K562 (cell line): ENCODE data around the gene PRPF6. TPM values are rescaled to one million over a fixed set of nuclear protein-coding genes. Genes with fewer than 3 reads are reported as not detected.

Experiments
- ATAC-seq: fragments of 200-7000 bp; cut with Tn5 transposase; 3 replicates; pipeline ENCODE4 v1.9.1; 2020; ENCODE audit warnings: moderate library complexity
- BruUV-seq: library from RNA; stranded (reverse); fragments of 400-500 nt; replicated peaks from 2 replicates; lab custom pipeline; 2021; lab: Mats Ljungman, UMichigan
- CTCF ChIA-PET: fragments of 300-600 bp; formaldehyde crosslinking; extraction: SDS; loops from one replicate; lab custom pipeline; 2021; ENCODE audit warnings: low intra/inter-chr PET ratio; lab: Yijun Ruan, JAX
- POLR2A ChIA-PET: fragments of 300-600, 350-650 bp; sonication (Branson Sonifier 250); formaldehyde crosslinking; extraction: SDS; loops from one replicate; lab custom pipeline; 2021; ENCODE audit warnings: antibody characterized with exemption, inconsistent platforms; lab: Yijun Ruan, JAX
- DNase-seq, 4 experiments: peaks; one replicate each; pipeline versions ENCODE4 v3.0.0 to v3.0.0-alpha.2; 2011 to 2018; ENCODE audit warnings: low spot score in 3 of 4, mixed read lengths in 3 of 4; ENCODE audit errors: extremely low read depth in 1 of 4
- FAIRE-seq: peaks from 2 replicates; lab custom pipeline; 2011; peaks lifted over from hg19 to GRCh38; lab: Jason Lieb, UNC
- H2AFZ ChIP-seq: 2 replicates; pipeline ENCODE4 v1.6.0; 2011; ENCODE audit warnings: low read depth, low read length, control low read depth, inconsistent platforms
- H3K27ac ChIP-seq: fragments of 200-600 bp; 3 replicates; pipeline ENCODE4 v1.8.0; 2011; ENCODE audit warnings: low read depth, mild to moderate bottlenecking, control low read depth, inconsistent platforms, low read length, moderate library complexity, mixed read lengths; ENCODE audit errors: extremely low read depth
- H3K27me3 ChIP-seq, 2 experiments: fragments of 300-600 bp in 1 of 2; 2 replicates in 1 of 2; 3 replicates in 1 of 2; pipeline versions ENCODE4 v1.6.0 to v1.8.0; 2011; ENCODE audit warnings: inconsistent platforms in 2 of 2, low read length in 2 of 2, mild to moderate bottlenecking in 1 of 2, mixed read lengths in 1 of 2, moderate library complexity in 1 of 2; ENCODE audit not compliant: control insufficient read depth in 2 of 2, insufficient read depth in 2 of 2
- H3K36me3 ChIP-seq: fragments of 300-600 bp; 3 replicates; pipeline ENCODE4 v1.8.0; 2011; ENCODE audit warnings: mild to moderate bottlenecking, low read length, inconsistent platforms; ENCODE audit not compliant: control insufficient read depth, insufficient read depth
- H3K4me1 ChIP-seq, 2 experiments: fragments of 200-600 bp in 1 of 2; replicated peaks in 1 of 2; 2 replicates in 1 of 2; 3 replicates in 1 of 2; pipeline versions ENCODE4 v1.5.1 to v1.8.0; 2011; ENCODE audit warnings: inconsistent platforms in 2 of 2, low read length in 2 of 2, mild to moderate bottlenecking in 1 of 2, mixed read lengths in 1 of 2, moderate library complexity in 1 of 2; ENCODE audit not compliant: control insufficient read depth in 2 of 2, insufficient read depth in 2 of 2
- H3K4me2 ChIP-seq: 2 replicates; pipeline ENCODE4 v1.6.1; 2011; ENCODE audit warnings: low read length, control low read depth, inconsistent platforms, mixed read lengths; ENCODE audit not compliant: insufficient read depth
- H3K4me3 ChIP-seq: fragments of 200-600 bp; sonication (generic), shearing (Covaris generic); 2 replicates; pipeline ENCODE4 v1.5.1; 2016; ENCODE audit warnings: control low read depth, inconsistent platforms
- H3K79me2 ChIP-seq: fragments of 200-600 bp; 3 replicates; pipeline ENCODE4 v1.8.0; 2011; ENCODE audit warnings: low read length, inconsistent platforms; ENCODE audit not compliant: control insufficient read depth, insufficient read depth
- H3K9ac ChIP-seq, 2 experiments: 2 replicates each; pipeline versions ENCODE4 v1.6.0 to v1.6.1; 2011; ENCODE audit warnings: low read depth in 2 of 2, low read length in 2 of 2, control low read depth in 1 of 2, inconsistent platforms in 1 of 2, mild to moderate bottlenecking in 1 of 2, mixed read lengths in 1 of 2; ENCODE audit not compliant: insufficient read depth in 1 of 2
- H3K9me1 ChIP-seq: one replicate; pipeline ENCODE4 v1.6.0; 2011; ENCODE audit warnings: inconsistent platforms, mild to moderate bottlenecking, low read length, moderate library complexity; ENCODE audit not compliant: control insufficient read depth, insufficient read depth
- H3K9me3 ChIP-seq: replicated peaks from 2 replicates; pipeline ENCODE4 v1.5.1; 2011; ENCODE audit warnings: low read depth, low read length, inconsistent platforms; ENCODE audit not compliant: control insufficient read depth, insufficient read depth
- H4K20me1 ChIP-seq: replicated peaks from 2 replicates; pipeline ENCODE4 v1.6.1; 2011; ENCODE audit warnings: low read length, inconsistent platforms, mixed read lengths; ENCODE audit not compliant: control insufficient read depth, insufficient read depth
- CEBPG ChIP-seq, 3 experiments: fragments of 200-800 bp in 1 of 3; sonication (Bioruptor generic) in 1 of 3; sonication (generic) in 1 of 3; formaldehyde crosslinking in 1 of 3; IDR thresholded peaks in 2 of 3; conservative IDR thresholded peaks in 1 of 3; 2 replicates each; pipeline versions ENCODE4 v1.6.1 to v1.8.0; 2016 to 2022; ENCODE audit warnings: missing compliant biosample characterization in 2 of 3, missing genetic modification characterization in 2 of 3, mild to moderate bottlenecking in 1 of 3, missing genetic modification reagents in 1 of 3
- ELF2 ChIP-seq: fragments of 250-450 bp; sonication (Bioruptor Pico); IDR thresholded peaks from 2 replicates; pipeline ENCODE4 v1.5.0; 2021; ENCODE audit warnings: mild to moderate bottlenecking
- POLR2AphosphoS5 ChIP-seq: IDR thresholded peaks from 2 replicates; pipeline ENCODE4 v1.6.1; 2011; ENCODE audit warnings: mild to moderate bottlenecking, low read depth, low read length, moderate library complexity; ENCODE audit not compliant: control insufficient read depth, insufficient read depth
- RBM22 ChIP-seq: fragments of 200-400 bp; formaldehyde crosslinking; IDR thresholded peaks from 2 replicates; pipeline ENCODE4 v1.6.1; 2018; ENCODE audit warnings: low read length, low read depth; ENCODE audit not compliant: poor library complexity, severe bottlenecking
- TSHZ1 ChIP-seq: fragments of 250-450 bp; sonication (Bioruptor Pico); IDR thresholded peaks from 2 replicates; pipeline ENCODE4 v1.4.0; 2020; ENCODE audit warnings: mild to moderate bottlenecking, moderate library complexity
- ZBTB7A ChIP-seq: IDR thresholded peaks from 2 replicates; pipeline ENCODE4 v1.6.1; 2011; ENCODE audit warnings: low read depth, mild to moderate bottlenecking, low read length, moderate library complexity, borderline replicate concordance; ENCODE audit not compliant: control insufficient read depth
- ZNF253 ChIP-seq: fragments of 250-450 bp; sonication (Bioruptor Pico); conservative IDR thresholded peaks from 2 replicates; pipeline ENCODE4 v1.6.1; 2021; ENCODE audit warnings: mild to moderate bottlenecking
- WGBS: fragments of 100-300 bp; shearing (Covaris generic); methylation state at CpG from one replicate; pipeline ENCODE4 v1.1.6; 2016; ENCODE audit warnings: low coverage, mixed read lengths; ENCODE audit not compliant: insufficient coverage; ENCODE audit errors: missing lambda C conversion rate; 5-methylcytosine and 5-hydroxymethylcytosine counted together
- in situ Hi-C: fragments of 300-500 bp; cut with MboI; formaldehyde crosslinking; loops from 4 replicates; pipeline ENCODE4 v1.15.0; 2018; ENCODE audit warnings: inconsistent platforms, mixed read lengths
- intact Hi-C: fragments of 100-400 bp; cut with micrococcal nuclease; formaldehyde crosslinking; loops from 2 replicates; pipeline ENCODE4 v1.14.2; 2022
- polyA plus RNA-seq, 8 experiments: library from polyadenylated mRNA; depleted of rRNA in 4 of 8; stranded (reverse) in 5 of 8; unstranded in 3 of 8; fragments of >200 nt; fragmentation: Nextera tagmentation in 2 of 8; fragmentation: Illumina TruSeq in 1 of 8; extraction: Ambion mirVana in 2 of 8; extraction: Trizol in 1 of 8; gene quantifications; 2 replicates each; pipeline versions ENCODE4 v1.2.1 to v1.2.3, GENCODE V29; 2011 to 2014; ENCODE audit warnings: inconsistent platforms in 1 of 8, missing spikeins in 1 of 8
- total RNA-seq, 7 experiments: library from RNA; depleted of rRNA in 6 of 7; stranded (reverse); fragments of >200 nt in 6 of 7; fragmentation: Illumina TruSeq in 2 of 7; extraction: Trizol in 2 of 7; gene quantifications; 2 replicates each; pipeline versions ENCODE4 v1.2.1 to v1.2.3, GENCODE V29; 2011 to 2021; ENCODE audit warnings: low replicate concordance in 1 of 7
- TF ChIP-seq, protein P1 (sequence below), 3 experiments: IDR thresholded peaks in 2 of 3; conservative IDR thresholded peaks in 1 of 3; 2 replicates each; pipeline ENCODE4 v1.5.1; 2011 to 2012; ENCODE audit warnings: low read length in 3 of 3, mild to moderate bottlenecking in 3 of 3, control low read depth in 2 of 3, improper control_type of control experiment in 1 of 3, inconsistent platforms in 1 of 3, low read depth in 1 of 3, mixed read lengths in 1 of 3, moderate library complexity in 1 of 3; ENCODE audit not compliant: insufficient read depth in 2 of 3

Gene PRPF6
- total and polyA plus RNA-seq, 9 of the 15 experiments (the other 6 are each of a cell fraction or from before 2014, with no cell fraction given), result 4.2 to 83.2 (median 59.9) TPM

DNA sequence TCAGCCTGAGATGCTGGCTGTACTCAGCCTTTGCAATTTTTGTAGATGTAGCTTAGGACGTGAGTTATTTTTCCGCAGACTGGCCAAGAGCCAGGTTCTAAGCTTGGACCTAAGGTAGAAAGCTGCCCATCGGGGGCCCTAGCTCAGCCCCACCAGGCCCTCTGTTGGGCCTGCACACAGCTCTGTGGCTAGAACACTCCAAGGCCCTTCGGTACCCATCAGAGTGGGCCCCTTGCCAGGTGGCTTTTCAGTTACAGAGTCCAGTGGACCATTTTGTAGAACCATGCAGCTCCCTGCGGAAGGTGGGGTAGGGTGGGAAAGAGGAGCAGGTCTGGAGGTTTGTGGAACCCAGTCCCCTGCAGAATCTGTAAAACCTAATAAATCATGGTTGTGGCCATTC, 47.3 kb upstream of the PRPF6 start:
- peaks cover 81% of the 10 kb centered on the region; the same call in 2 of the 3 replicates for H3K36me3 ChIP-seq

DNA sequence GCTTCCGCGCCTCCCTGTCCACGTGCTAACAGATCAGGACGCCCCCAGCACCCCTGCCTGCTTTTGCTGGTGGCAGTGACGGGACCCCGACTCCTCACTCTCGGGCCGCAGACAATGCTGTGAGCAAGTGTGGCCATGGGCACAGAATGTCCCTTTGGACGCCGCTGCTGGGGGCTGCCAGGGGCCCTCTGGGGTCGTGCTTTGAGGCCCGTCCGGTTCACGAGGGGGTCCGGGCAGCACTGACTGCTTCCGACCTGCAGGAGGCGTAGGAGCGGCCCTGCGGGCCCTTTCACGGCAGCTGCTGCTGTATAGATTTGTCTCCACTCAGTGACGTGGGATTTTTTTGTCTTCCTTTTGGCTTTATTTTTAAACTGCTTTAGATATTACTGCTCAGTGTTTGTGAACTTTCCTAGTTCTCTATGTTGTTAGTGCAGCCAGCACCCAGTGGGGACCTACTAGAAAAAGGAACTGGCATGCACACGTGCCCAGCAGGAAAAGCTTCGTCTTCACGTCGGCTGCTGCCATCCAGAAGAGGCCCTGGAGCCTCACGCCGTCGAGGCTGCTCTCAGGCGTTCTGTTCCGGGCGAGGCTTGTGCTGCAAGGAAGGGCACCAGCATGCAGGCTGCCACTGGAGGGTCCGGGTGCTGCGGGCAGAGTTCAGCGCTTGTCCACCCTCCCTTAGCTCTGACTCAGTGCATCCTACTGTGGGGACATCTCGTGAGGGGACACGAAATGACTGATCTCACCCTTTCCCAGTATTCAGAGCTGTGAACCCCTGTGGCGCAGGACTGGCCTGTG, 46.5 kb upstream of the PRPF6 start:
- no peak overlapping the region for H3K4me3 ChIP-seq
- in situ Hi-C loops, result no loop called here
- peaks cover 0 to 39% of the 10 kb centered on the region in 2 experiments; a peak in 2 of 5 replicates for H3K4me1 ChIP-seq
- ChIA-PET CTCF (no interaction called here), POLR2A (interaction anchor here (0.6 kb wide), 3 partner anchors 25 to 193 kb away, joined by 3 read pairs; no protein-coding TSS in a partner anchor)
- intact Hi-C loops, result no loop called here
- H3K27me3 ChIP-seq, result no peaks in the 10 kb centered on the region
- peaks cover 4% of the 10 kb centered on the region; the same call in 1 of the 2 replicates for H4K20me1 ChIP-seq
- no peaks in the 10 kb centered on the region for H3K9me1 ChIP-seq
- H3K27ac ChIP-seq, result no peak overlapping the region
- 94% methylated on average over 37 of the region's 37 CpGs for WGBS
- FAIRE-seq, result no peak
- BruUV-seq, result no TSS peak
- peaks cover 5% of the 10 kb centered on the region for H3K79me2 ChIP-seq
- DNase-seq, result peak in 1 of 4 experiments; percentile 36
- peak; percentile 68; the same call in 2 of the 3 replicates for ATAC-seq
- peaks cover 82% of the 10 kb centered on the region; the same call in 2 of the 3 replicates for H3K36me3 ChIP-seq
- no peak overlapping the region for H2AFZ ChIP-seq
- H3K9ac ChIP-seq, result no peak overlapping the region
- H3K9me3 ChIP-seq, result no peaks in the 10 kb centered on the region; the same call in 1 of the 2 replicates
- H3K4me2 ChIP-seq, result no peak overlapping the region
- TF ChIP-seq RBM22 (peak; percentile 29), ZNF253 (CRISPR knock-in tag) (no peak), TSHZ1 (CRISPR knock-in tag) (no peak), ZBTB7A (peak; percentile 30; the same call in 1 of the 2 replicates)
- TF ChIP-seq, protein P1, sequence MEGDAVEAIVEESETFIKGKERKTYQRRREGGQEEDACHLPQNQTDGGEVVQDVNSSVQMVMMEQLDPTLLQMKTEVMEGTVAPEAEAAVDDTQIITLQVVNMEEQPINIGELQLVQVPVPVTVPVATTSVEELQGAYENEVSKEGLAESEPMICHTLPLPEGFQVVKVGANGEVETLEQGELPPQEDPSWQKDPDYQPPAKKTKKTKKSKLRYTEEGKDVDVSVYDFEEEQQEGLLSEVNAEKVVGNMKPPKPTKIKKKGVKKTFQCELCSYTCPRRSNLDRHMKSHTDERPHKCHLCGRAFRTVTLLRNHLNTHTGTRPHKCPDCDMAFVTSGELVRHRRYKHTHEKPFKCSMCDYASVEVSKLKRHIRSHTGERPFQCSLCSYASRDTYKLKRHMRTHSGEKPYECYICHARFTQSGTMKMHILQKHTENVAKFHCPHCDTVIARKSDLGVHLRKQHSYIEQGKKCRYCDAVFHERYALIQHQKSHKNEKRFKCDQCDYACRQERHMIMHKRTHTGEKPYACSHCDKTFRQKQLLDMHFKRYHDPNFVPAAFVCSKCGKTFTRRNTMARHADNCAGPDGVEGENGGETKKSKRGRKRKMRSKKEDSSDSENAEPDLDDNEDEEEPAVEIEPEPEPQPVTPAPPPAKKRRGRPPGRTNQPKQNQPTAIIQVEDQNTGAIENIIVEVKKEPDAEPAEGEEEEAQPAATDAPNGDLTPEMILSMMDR (IDR thresholded peaks at IDR 0.05 in 2 of 3, conservative IDR thresholded peaks at IDR 0.05 in 1 of 3; ENCODE audit: insufficient read depth in 2 of 3, low read depth in 1 of 3, low read length in 3 of 3), result peak; percentile 33 to 49 (median 44); a peak in 4 of 6 replicates

More for the DNA sequence above, 47.3 kb upstream of the PRPF6 start:
- Histone ChIP-seq H2AFZ (no peak overlapping the region), H3K9me1 (no peaks in the 10 kb centered on the region), H3K27ac (no peak overlapping the region), H3K4me2 (no peak overlapping the region), H3K9me3 (no peaks in the 10 kb centered on the region), H3K27me3 (no peaks in the 10 kb centered on the region), H3K9ac (0 out of 4 replicates have a peak overlapping the region, but pooled peaks of 1 of the 2 experiments have one; percentile 28), H3K4me3 (no peak overlapping the region), H3K79me2 (peaks cover under 1% of the 10 kb centered on the region), H4K20me1 (peaks cover 4% of the 10 kb centered on the region; the same call in 1 of the 2 replicates), H3K4me1 (peaks cover 0 to 32% of the 10 kb centered on the region in 2 experiments; a peak in 2 of 5 replicates)
- CTCF ChIA-PET, result no interaction called here
- POLR2A ChIA-PET, result interaction anchor here (0.6 to 1.4 kb wide), 3 partner anchors 9 to 306 kb away, joined by 3 read pairs; no protein-coding TSS in a partner anchor
- intact Hi-C loops, result no loop called here
- no peak for TF ChIP-seq CEBPG (CRISPR knock-in tag; IDR thresholded peaks at IDR 0.05)
- TF ChIP-seq CEBPG (tag; conservative IDR thresholded peaks at IDR 0.05 in 1 of 2, IDR thresholded peaks at IDR 0.05 in 1 of 2), result no peak
- no peak for TF ChIP-seq ELF2 (CRISPR knock-in tag)
- 0 out of 2 replicates have a peak, but pooled peaks have one; percentile 3 for TF ChIP-seq POLR2AphosphoS5
- in situ Hi-C loops, result no loop called here
- FAIRE-seq (no peak), ATAC-seq (no peak), DNase-seq (no peak)
- WGBS, result 93% methylated on average over 5 of the region's 5 CpGs
- TSS peak; percentile 24 for BruUV-seq
